ENCODE results near the gene CCNY.

Gene CCNY

GRCh38 chr10:35581655-35582054 is 245.3 kb downstream of the CCNY start:
- no CpG with 5 or more reads among the region's 6 CpGs for WGBS, 2 donors (ENCODE audit: extremely low coverage in 2 of 2, insufficient read length in 2 of 2, insufficient replicate concordance in 1 of 2)
- DNase-seq (ENCODE audit: low spot score): no peak
- no peaks in the 10 kb centered on the region for H3K4me1 ChIP-seq (ENCODE audit: control insufficient read depth in 2 of 2, insufficient read depth in 1 of 2, low read depth in 1 of 2, low read length in 2 of 2)

GRCh38 chr10:35584946-35585345 is 248.6 kb downstream of the CCNY start:
- H2BK15ac ChIP-seq (ENCODE audit: low read length): peak overlapping the region; percentile 18
- no peak overlapping the region for H3K4me3 ChIP-seq (ENCODE audit: low read length in 2 of 2)
- no peaks in the 10 kb centered on the region for H3K27me3 ChIP-seq (ENCODE audit: control insufficient read depth in 3 of 3, insufficient read depth in 3 of 3, low read depth in 1 of 3, low read length in 3 of 3)
- no peak overlapping the region for H3K4ac ChIP-seq (ENCODE audit: low read length)
- no peak overlapping the region for H3K4me2 ChIP-seq (ENCODE audit: insufficient read depth, low read length, poor library complexity, severe bottlenecking)
- peak overlapping the region; percentile 48 for H3K18ac ChIP-seq (ENCODE audit: low read length)
- no peaks in the 10 kb centered on the region for H3K79me1 ChIP-seq (ENCODE audit: low read depth, low read length)
- H4K91ac ChIP-seq (ENCODE audit: low read depth, low read length, poor library complexity): no peak overlapping the region
- no peak overlapping the region for H2BK120ac ChIP-seq (ENCODE audit: low read depth, low read length)
- no peak overlapping the region for H3K14ac ChIP-seq (ENCODE audit: low read length)
- no peak overlapping the region for H2AK5ac ChIP-seq (ENCODE audit: low read depth, low read length)
- H2BK12ac ChIP-seq (ENCODE audit: low read length): no peak overlapping the region
- H4K8ac ChIP-seq (ENCODE audit: low read depth, low read length): no peak overlapping the region
- DNase-seq (ENCODE audit: low spot score): no peak
- no peak overlapping the region for H2AFZ ChIP-seq (ENCODE audit: low read length)
- peak overlapping the region; percentile 79 for H2BK5ac ChIP-seq (ENCODE audit: low read length)
- H3K27ac ChIP-seq (replicated peaks; ENCODE audit: low read length): no peak overlapping the region
- H3K36me3 ChIP-seq (replicated peaks in 1 of 2; ENCODE audit: control insufficient read depth in 2 of 2, insufficient read depth in 2 of 2, low read length in 2 of 2): no peaks in the 10 kb centered on the region
- no CpG with 5 or more reads among the region's 9 CpGs for WGBS, 2 donors (ENCODE audit: extremely low coverage in 2 of 2, insufficient read length in 2 of 2, insufficient replicate concordance in 1 of 2)
- no peaks in the 10 kb centered on the region for H3K4me1 ChIP-seq (ENCODE audit: control insufficient read depth in 2 of 2, insufficient read depth in 1 of 2, low read depth in 1 of 2, low read length in 2 of 2)
- no peaks in the 10 kb centered on the region for H3K9me3 ChIP-seq (replicated peaks in 1 of 2; ENCODE audit: control insufficient read depth in 2 of 2, insufficient read depth in 1 of 2, low read depth in 1 of 2, low read length in 2 of 2)
- no peak overlapping the region for H3K23ac ChIP-seq (ENCODE audit: low read depth, low read length, poor library complexity)
- H3K9ac ChIP-seq (ENCODE audit: low read depth, low read length, poor library complexity): no peak overlapping the region

More at GRCh38 chr10:35581655-35582054, 245.3 kb downstream of the CCNY start:
- Histone ChIP-seq H3K14ac (ENCODE audit: low read length) (no peak overlapping the region), H2BK12ac (ENCODE audit: low read length) (no peak overlapping the region), H2BK120ac (ENCODE audit: low read depth, low read length) (no peak overlapping the region), H3K4me2 (ENCODE audit: insufficient read depth, low read length, poor library complexity, severe bottlenecking) (no peak overlapping the region), H3K79me1 (ENCODE audit: low read depth, low read length) (no peaks in the 10 kb centered on the region), H3K23ac (ENCODE audit: low read depth, low read length, poor library complexity) (no peak overlapping the region), H3K9ac (ENCODE audit: low read depth, low read length, poor library complexity) (no peak overlapping the region), H3K18ac (ENCODE audit: low read length) (no peak overlapping the region), H3K27ac (replicated peaks; ENCODE audit: low read length) (no peak overlapping the region), H3K27me3 (ENCODE audit: control insufficient read depth in 3 of 3, insufficient read depth in 3 of 3, low read depth in 1 of 3, low read length in 3 of 3) (no peaks in the 10 kb centered on the region), H2BK15ac (ENCODE audit: low read length) (no peak overlapping the region), H2BK5ac (ENCODE audit: low read length) (no peak overlapping the region), H3K9me3 (replicated peaks in 1 of 2; ENCODE audit: control insufficient read depth in 2 of 2, insufficient read depth in 1 of 2, low read depth in 1 of 2, low read length in 2 of 2) (peaks cover 0 to 1% of the 10 kb centered on the region in 2 donors), H2AFZ (ENCODE audit: low read length) (no peak overlapping the region), H3K36me3 (replicated peaks in 1 of 2; ENCODE audit: control insufficient read depth in 2 of 2, insufficient read depth in 2 of 2, low read length in 2 of 2) (no peaks in the 10 kb centered on the region), H2AK5ac (ENCODE audit: low read depth, low read length) (no peak overlapping the region), H3K4ac (ENCODE audit: low read length) (no peak overlapping the region), H3K4me3 (ENCODE audit: low read length in 2 of 2) (no peak overlapping the region), H4K8ac (ENCODE audit: low read depth, low read length) (no peak overlapping the region), H4K91ac (ENCODE audit: low read depth, low read length, poor library complexity) (no peak overlapping the region)

- Histone ChIP-seq H3K27me3 (ENCODE audit: control insufficient read depth in 3 of 3, insufficient read depth in 3 of 3, low read depth in 1 of 3, low read length in 3 of 3) (no peaks in the 10 kb centered on the region), H3K79me1 (ENCODE audit: low read depth, low read length) (no peaks in the 10 kb centered on the region), H3K4me1 (ENCODE audit: control insufficient read depth in 2 of 2, insufficient read depth in 1 of 2, low read depth in 1 of 2, low read length in 2 of 2) (no peaks in the 10 kb centered on the region), H3K9me3 (replicated peaks in 1 of 2; ENCODE audit: control insufficient read depth in 2 of 2, insufficient read depth in 1 of 2, low read depth in 1 of 2, low read length in 2 of 2) (no peaks in the 10 kb centered on the region), H3K23ac (ENCODE audit: low read depth, low read length, poor library complexity) (peak overlapping the region; percentile 32), H3K4me3 (ENCODE audit: low read length in 2 of 2) (no peak overlapping the region), H3K18ac (ENCODE audit: low read length) (no peak overlapping the region), H3K36me3 (replicated peaks in 1 of 2; ENCODE audit: control insufficient read depth in 2 of 2, insufficient read depth in 2 of 2, low read length in 2 of 2) (no peaks in the 10 kb centered on the region), H2BK120ac (ENCODE audit: low read depth, low read length) (peak overlapping the region; percentile 7), H3K4me2 (ENCODE audit: insufficient read depth, low read length, poor library complexity, severe bottlenecking) (no peak overlapping the region), H2BK5ac (ENCODE audit: low read length) (peak overlapping the region; percentile 79), H3K14ac (ENCODE audit: low read length) (no peak overlapping the region), H4K8ac (ENCODE audit: low read depth, low read length) (no peak overlapping the region), H3K4ac (ENCODE audit: low read length) (no peak overlapping the region), H2BK15ac (ENCODE audit: low read length) (peak overlapping the region; percentile 18), H4K91ac (ENCODE audit: low read depth, low read length, poor library complexity) (no peak overlapping the region), H2AFZ (ENCODE audit: low read length) (no peak overlapping the region), H2BK12ac (ENCODE audit: low read length) (no peak overlapping the region), H3K27ac (replicated peaks; ENCODE audit: low read length) (no peak overlapping the region), H2AK5ac (ENCODE audit: low read depth, low read length) (no peak overlapping the region), H3K9ac (ENCODE audit: low read depth, low read length, poor library complexity) (no peak overlapping the region)
- no CpG with 5 or more reads among the region's 11 CpGs for WGBS, 2 donors (ENCODE audit: extremely low coverage in 2 of 2, insufficient read length in 2 of 2, insufficient replicate concordance in 1 of 2)
- no peak for DNase-seq (ENCODE audit: low spot score)
Measured at GRCh38 chr10:35585356-35585755, 249.0 kb downstream of the CCNY start.

- Histone ChIP-seq H4K91ac (ENCODE audit: low read depth, low read length, poor library complexity) (no peak overlapping the region), H3K4me2 (ENCODE audit: insufficient read depth, low read length, poor library complexity, severe bottlenecking) (no peak overlapping the region), H3K4me1 (ENCODE audit: control insufficient read depth in 2 of 2, insufficient read depth in 1 of 2, low read depth in 1 of 2, low read length in 2 of 2) (no peaks in the 10 kb centered on the region), H3K14ac (ENCODE audit: low read length) (no peak overlapping the region), H2BK5ac (ENCODE audit: low read length) (no peak overlapping the region), H3K18ac (ENCODE audit: low read length) (no peak overlapping the region), H3K27ac (replicated peaks; ENCODE audit: low read length) (no peak overlapping the region), H3K4me3 (ENCODE audit: low read length in 2 of 2) (no peak overlapping the region), H3K4ac (ENCODE audit: low read length) (no peak overlapping the region), H2BK120ac (ENCODE audit: low read depth, low read length) (no peak overlapping the region), H3K9ac (ENCODE audit: low read depth, low read length, poor library complexity) (no peak overlapping the region), H3K23ac (ENCODE audit: low read depth, low read length, poor library complexity) (no peak overlapping the region), H4K8ac (ENCODE audit: low read depth, low read length) (no peak overlapping the region), H2BK15ac (ENCODE audit: low read length) (no peak overlapping the region), H3K36me3 (replicated peaks in 1 of 2; ENCODE audit: control insufficient read depth in 2 of 2, insufficient read depth in 2 of 2, low read length in 2 of 2) (no peaks in the 10 kb centered on the region), H3K79me1 (ENCODE audit: low read depth, low read length) (no peaks in the 10 kb centered on the region), H2AFZ (ENCODE audit: low read length) (no peak overlapping the region), H2AK5ac (ENCODE audit: low read depth, low read length) (no peak overlapping the region), H3K9me3 (replicated peaks in 1 of 2; ENCODE audit: control insufficient read depth in 2 of 2, insufficient read depth in 1 of 2, low read depth in 1 of 2, low read length in 2 of 2) (no peaks in the 10 kb centered on the region), H2BK12ac (ENCODE audit: low read length) (no peak overlapping the region), H3K27me3 (ENCODE audit: control insufficient read depth in 3 of 3, insufficient read depth in 3 of 3, low read depth in 1 of 3, low read length in 3 of 3) (no peaks in the 10 kb centered on the region)
- DNase-seq (ENCODE audit: low spot score): no peak
- no CpG with 5 or more reads among the region's 8 CpGs for WGBS, 2 donors (ENCODE audit: extremely low coverage in 2 of 2, insufficient read length in 2 of 2, insufficient replicate concordance in 1 of 2)
Measured at GRCh38 chr10:35585903-35586535, 249.7 kb downstream of the CCNY start.
